ENCODE data around the gene PAXIP1.

The PAXIP1 gene

DNA sequence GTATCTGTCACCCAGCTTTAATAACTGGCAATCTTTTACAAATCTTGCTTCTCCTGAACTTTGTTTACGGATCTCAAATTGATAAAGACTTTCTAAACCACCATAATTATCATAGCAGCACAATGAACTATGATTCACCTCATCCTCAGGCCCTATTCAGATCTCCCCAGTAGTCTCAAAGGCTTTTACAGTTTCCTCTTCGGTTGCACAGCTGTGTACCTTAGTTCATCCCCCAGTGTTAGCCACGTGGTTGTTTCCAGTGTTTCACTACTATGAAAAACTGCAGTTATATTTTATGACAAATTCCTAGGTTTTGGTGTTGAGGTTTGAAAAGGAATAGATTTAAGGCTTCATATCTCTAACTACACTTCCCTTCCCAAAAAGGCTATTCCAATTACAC is 24.9 kb downstream of the PAXIP1 start:
- no peak overlapping the region for H2AFZ ChIP-seq (ENCODE audit: low read depth, low read length, severe bottlenecking)
- no peak overlapping the region for H3K4me3 ChIP-seq (ENCODE audit: insufficient read depth, low read length, poor library complexity, severe bottlenecking)
- H4K20me1 ChIP-seq (ENCODE audit: low read depth, low read length), result peaks cover 13% of the 10 kb centered on the region; the same call in 1 of the 2 replicates
- H3K27me3 ChIP-seq (ENCODE audit: low read length), result no peaks in the 10 kb centered on the region
- no peaks in the 10 kb centered on the region for H3K9me3 ChIP-seq (ENCODE audit: insufficient read depth, low read length)
- no peak overlapping the region for H3K27ac ChIP-seq (ENCODE audit: low read depth, low read length)
- no peaks in the 10 kb centered on the region for H3K9me2 ChIP-seq (replicated peaks; ENCODE audit: insufficient read depth, low read length)
- H3F3A ChIP-seq (ENCODE audit: insufficient read depth), result no peaks in the 10 kb centered on the region; the same call in 1 of the 2 replicates
- TF ChIP-seq, protein P1, sequence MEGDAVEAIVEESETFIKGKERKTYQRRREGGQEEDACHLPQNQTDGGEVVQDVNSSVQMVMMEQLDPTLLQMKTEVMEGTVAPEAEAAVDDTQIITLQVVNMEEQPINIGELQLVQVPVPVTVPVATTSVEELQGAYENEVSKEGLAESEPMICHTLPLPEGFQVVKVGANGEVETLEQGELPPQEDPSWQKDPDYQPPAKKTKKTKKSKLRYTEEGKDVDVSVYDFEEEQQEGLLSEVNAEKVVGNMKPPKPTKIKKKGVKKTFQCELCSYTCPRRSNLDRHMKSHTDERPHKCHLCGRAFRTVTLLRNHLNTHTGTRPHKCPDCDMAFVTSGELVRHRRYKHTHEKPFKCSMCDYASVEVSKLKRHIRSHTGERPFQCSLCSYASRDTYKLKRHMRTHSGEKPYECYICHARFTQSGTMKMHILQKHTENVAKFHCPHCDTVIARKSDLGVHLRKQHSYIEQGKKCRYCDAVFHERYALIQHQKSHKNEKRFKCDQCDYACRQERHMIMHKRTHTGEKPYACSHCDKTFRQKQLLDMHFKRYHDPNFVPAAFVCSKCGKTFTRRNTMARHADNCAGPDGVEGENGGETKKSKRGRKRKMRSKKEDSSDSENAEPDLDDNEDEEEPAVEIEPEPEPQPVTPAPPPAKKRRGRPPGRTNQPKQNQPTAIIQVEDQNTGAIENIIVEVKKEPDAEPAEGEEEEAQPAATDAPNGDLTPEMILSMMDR (IDR thresholded peaks at IDR 0.05; ENCODE audit: insufficient read depth, low read length, poor library complexity, severe bottlenecking), result no peak
- no peak for TF ChIP-seq EZH2phosphoT487 (conservative IDR thresholded peaks at IDR 0.05; ENCODE audit: low read length)
- peaks cover 37% of the 10 kb centered on the region; the same call in 1 of the 2 replicates for H3K36me3 ChIP-seq (ENCODE audit: low read length)
- no peak overlapping the region for H3K4me2 ChIP-seq (ENCODE audit: low read depth, low read length, poor library complexity, severe bottlenecking)
- H3K79me2 ChIP-seq (ENCODE audit: insufficient read depth, low read length), result peaks cover 19% of the 10 kb centered on the region; the same call in 1 of the 2 replicates
- no peak overlapping the region for H3K9ac ChIP-seq (ENCODE audit: low read length)

DNA sequence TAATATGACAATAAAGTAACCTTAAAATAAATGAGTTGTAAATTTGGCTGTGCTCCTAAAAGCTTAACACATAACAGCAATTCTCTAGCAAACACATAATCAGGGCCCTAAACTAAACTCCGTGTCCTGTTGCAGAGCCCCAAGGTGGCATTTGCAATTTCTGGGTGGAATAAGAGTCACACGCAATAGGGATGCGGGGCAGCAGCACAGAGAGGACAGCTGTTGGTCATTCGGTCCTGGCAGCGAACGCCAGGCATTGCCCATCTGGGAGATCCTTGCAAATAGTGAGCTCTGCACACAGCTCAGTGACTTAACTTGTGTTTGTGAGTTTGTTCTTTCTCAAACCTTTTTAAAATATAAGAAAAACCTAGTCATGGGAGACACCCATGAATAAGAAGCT is 25.7 kb downstream of the PAXIP1 start:
- H3K27me3 ChIP-seq (ENCODE audit: low read length), result no peaks in the 10 kb centered on the region
- peaks cover 32% of the 10 kb centered on the region; the same call in 1 of the 2 replicates for H3K36me3 ChIP-seq (ENCODE audit: low read length)
- H3K4me3 ChIP-seq (ENCODE audit: insufficient read depth, low read length, poor library complexity, severe bottlenecking), result no peak overlapping the region

DNA sequence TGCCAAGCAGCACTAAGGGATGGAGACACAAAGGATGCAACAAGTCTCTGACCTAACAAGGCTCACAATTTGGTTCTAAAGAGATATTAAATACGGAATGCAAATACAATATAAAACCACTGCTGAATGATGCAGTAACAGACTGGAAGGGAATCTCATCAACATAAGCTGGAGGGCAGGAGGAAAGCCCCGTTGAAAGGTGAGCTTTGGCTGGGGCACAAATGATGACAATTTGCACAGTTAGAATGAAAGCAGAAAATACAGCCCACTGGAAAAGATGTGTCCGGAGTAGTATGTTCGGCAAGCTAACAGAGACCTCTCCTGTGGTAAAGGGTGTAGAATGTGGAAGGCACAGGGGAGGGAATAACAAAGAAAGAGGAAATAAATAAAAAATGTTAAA is 26.1 kb downstream of the PAXIP1 start:
- Histone ChIP-seq H3F3A (ENCODE audit: insufficient read depth) (no peaks in the 10 kb centered on the region; the same call in 1 of the 2 replicates), H2AFZ (ENCODE audit: low read depth, low read length, severe bottlenecking) (no peak overlapping the region), H3K27me3 (ENCODE audit: low read length) (no peaks in the 10 kb centered on the region), H3K4me3 (ENCODE audit: insufficient read depth, low read length, poor library complexity, severe bottlenecking) (no peak overlapping the region), H3K36me3 (ENCODE audit: low read length) (peaks cover 30% of the 10 kb centered on the region; the same call in 1 of the 2 replicates), H3K79me2 (ENCODE audit: insufficient read depth, low read length) (peaks cover 21% of the 10 kb centered on the region), H3K9me2 (replicated peaks; ENCODE audit: insufficient read depth, low read length) (no peaks in the 10 kb centered on the region), H3K9ac (ENCODE audit: low read length) (no peak overlapping the region), H3K4me2 (ENCODE audit: low read depth, low read length, poor library complexity, severe bottlenecking) (no peak overlapping the region), H3K9me3 (ENCODE audit: insufficient read depth, low read length) (no peaks in the 10 kb centered on the region), H3K27ac (ENCODE audit: low read depth, low read length) (no peak overlapping the region), H4K20me1 (ENCODE audit: low read depth, low read length) (peaks cover 13% of the 10 kb centered on the region; the same call in 1 of the 2 replicates)
- TF ChIP-seq, protein P1 (IDR thresholded peaks at IDR 0.05; ENCODE audit: insufficient read depth, low read length, poor library complexity, severe bottlenecking), result no peak
- no peak for TF ChIP-seq EZH2phosphoT487 (conservative IDR thresholded peaks at IDR 0.05; ENCODE audit: low read length)

More for the DNA sequence above, 25.7 kb downstream of the PAXIP1 start:
- peaks cover 19% of the 10 kb centered on the region; the same call in 1 of the 2 replicates for H3K79me2 ChIP-seq (ENCODE audit: insufficient read depth, low read length)
- H3K9me2 ChIP-seq (replicated peaks; ENCODE audit: insufficient read depth, low read length), result no peaks in the 10 kb centered on the region
- TF ChIP-seq EZH2phosphoT487 (conservative IDR thresholded peaks at IDR 0.05; ENCODE audit: low read length), result no peak
- TF ChIP-seq, protein P1 (IDR thresholded peaks at IDR 0.05; ENCODE audit: insufficient read depth, low read length, poor library complexity, severe bottlenecking), result no peak
- peaks cover 13% of the 10 kb centered on the region; the same call in 1 of the 2 replicates for H4K20me1 ChIP-seq (ENCODE audit: low read depth, low read length)
- no peaks in the 10 kb centered on the region for H3K9me3 ChIP-seq (ENCODE audit: insufficient read depth, low read length)
- no peak overlapping the region for H3K4me2 ChIP-seq (ENCODE audit: low read depth, low read length, poor library complexity, severe bottlenecking)
- H3F3A ChIP-seq (ENCODE audit: insufficient read depth), result no peaks in the 10 kb centered on the region; the same call in 1 of the 2 replicates
- no peak overlapping the region for H3K9ac ChIP-seq (ENCODE audit: low read length)
- H3K27ac ChIP-seq (ENCODE audit: low read depth, low read length), result no peak overlapping the region
- no peak overlapping the region for H2AFZ ChIP-seq (ENCODE audit: low read depth, low read length, severe bottlenecking)

Measured in SU-DHL-6 (cell line).